SK-N-MC (cell line): ENCODE measurements around the gene PLSCR4.

Experiments used
- EZH2 ChIP-seq: fragments of 200-600 bp; sonication (generic); IDR thresholded peaks from one replicate; pipeline ENCODE4 v1.6.1; 2017; ENCODE audit warnings: antibody characterized with exemption
- POLR2AphosphoS5 ChIP-seq: IDR thresholded peaks from 2 replicates; pipeline ENCODE4 v1.6.1; 2012; ENCODE audit warnings: mild to moderate bottlenecking, low read depth, low read length, borderline replicate concordance

DNA sequence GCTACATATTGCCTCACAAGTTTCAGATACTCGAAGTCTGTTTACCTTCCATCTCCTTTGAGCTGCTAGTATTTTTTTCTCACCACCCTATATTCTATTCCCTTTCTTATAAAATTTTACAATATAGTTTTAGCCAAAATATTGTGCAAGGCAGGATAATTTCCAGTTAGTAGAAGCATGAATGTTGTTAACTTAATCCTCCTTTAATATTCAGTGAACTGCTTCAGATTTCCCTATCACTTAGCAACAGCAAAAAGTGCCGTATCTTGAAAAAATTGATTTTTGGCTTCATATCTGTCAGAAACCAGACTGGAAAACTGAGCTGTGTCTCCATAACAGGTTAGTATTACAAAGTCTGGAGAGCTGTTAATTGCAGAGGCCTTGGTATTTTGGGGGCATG is 24.0 kb downstream of the PLSCR4 start:
- TF ChIP-seq EZH2, result no peak
- TF ChIP-seq POLR2AphosphoS5, result no peak
